GM12892 (cell line): ENCODE results near the gene LEMD1.

Experiments used
- DNase-seq: peaks from one replicate; pipeline ENCODE4 v3.0.0; 2011; ENCODE audit not compliant: insufficient read length
- FAIRE-seq: peaks from 2 replicates; lab custom pipeline; 2011; peaks lifted over from hg19 to GRCh38; lab: Jason Lieb, UNC
- POLR2A ChIP-seq: IDR thresholded peaks from 2 replicates; pipeline ENCODE4 v1.6.1; 2011; ENCODE audit warnings: low read depth, low read length, control low read depth
- POLR2AphosphoS5 ChIP-seq: IDR thresholded peaks from 2 replicates; pipeline ENCODE4 v1.6.1; 2011; ENCODE audit warnings: low read depth, low read length, control low read depth
- TAF1 ChIP-seq: IDR thresholded peaks from 2 replicates; pipeline ENCODE4 v1.6.1; 2011; ENCODE audit warnings: low read depth, mild to moderate bottlenecking, control low read depth, low read length, borderline replicate concordance

LEMD1 gene

DNA sequence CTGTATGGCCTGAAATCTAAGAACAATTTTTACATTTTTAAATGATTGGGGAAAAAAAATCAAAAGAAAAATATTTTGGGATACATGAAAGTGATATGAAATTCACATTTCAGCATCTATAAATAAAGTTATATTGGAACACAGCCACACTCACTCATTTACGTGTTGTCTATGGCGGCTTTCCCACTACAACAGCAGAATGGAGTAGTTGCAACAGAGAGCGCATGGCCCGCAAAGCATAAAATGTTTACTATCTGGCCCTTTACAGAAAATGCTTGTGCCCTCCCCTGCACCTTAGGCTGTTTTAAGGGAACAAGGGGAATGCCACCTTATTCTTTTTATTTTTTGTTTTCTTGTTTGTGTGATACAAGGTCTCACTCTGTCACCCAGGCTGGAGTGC, 68.7 kb downstream of the LEMD1 start:
- DNase-seq = no peak
- TF ChIP-seq POLR2A (no peak), POLR2AphosphoS5 (no peak), TAF1 (no peak)
- FAIRE-seq = no peak

DNA sequence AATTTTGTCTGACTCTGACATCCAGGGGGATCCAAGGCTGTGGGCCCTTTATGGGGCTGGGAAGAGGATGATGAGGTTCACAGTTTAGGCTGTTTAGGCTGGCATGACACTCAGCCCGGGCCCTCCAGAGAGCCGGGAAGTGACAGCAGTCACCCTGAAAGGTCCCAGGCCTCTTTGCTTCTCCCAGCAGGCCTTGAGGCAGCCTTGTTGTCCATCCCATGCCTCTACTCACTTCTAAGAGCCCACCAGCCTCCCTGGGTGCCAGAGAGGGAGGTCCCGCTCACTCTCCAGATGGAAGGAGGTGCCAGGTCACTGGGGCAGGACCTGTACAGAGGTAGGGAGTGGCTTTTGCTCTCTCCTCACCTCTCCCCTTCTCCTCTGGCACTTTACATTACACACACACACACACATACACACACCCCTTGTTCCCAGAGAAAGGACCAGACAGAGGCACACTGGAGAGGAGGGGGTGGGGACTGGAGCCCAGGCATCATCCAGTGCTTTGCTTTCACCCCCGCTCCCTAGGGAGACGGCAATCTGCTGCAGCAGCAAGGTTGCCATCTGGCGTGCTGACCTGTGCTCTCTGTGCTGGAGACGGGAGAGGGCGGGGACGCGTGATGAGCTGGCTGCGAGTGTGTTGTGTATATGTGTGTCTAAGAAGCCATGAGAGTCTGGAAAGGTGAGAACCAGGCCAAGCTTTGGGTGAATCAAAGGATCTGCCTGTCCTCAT, 69.7 kb downstream of the LEMD1 start:
- no peak for FAIRE-seq
- TF ChIP-seq TAF1 = no peak
- TF ChIP-seq POLR2AphosphoS5 = no peak
- no peak for TF ChIP-seq POLR2A
- no peak for DNase-seq

DNA sequence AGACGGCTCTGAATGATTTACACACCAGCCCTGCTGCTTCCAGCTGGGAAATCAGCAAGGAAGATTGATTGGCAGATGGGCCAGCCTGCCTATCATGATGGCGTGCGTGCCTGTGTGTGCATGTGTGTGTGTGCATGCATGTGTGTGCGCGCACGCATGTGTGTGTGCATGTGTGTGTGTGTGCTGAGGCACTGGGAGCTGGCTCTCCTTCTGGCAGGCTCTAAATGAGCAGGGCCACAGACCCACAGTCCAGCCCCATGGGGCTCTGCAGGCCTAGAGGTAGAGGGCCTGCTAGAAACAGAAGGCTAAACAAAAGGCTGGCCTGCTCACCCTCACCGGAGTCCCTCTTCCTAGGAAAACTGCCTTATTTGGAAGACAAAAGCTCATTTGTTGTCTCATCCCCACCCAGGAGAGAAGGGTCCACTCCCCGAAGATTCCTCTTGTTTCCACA, 71.1 kb downstream of the LEMD1 start:
- TF ChIP-seq TAF1 (no peak), POLR2A (no peak), POLR2AphosphoS5 (no peak)
- FAIRE-seq = no peak
- DNase-seq = no peak

DNA sequence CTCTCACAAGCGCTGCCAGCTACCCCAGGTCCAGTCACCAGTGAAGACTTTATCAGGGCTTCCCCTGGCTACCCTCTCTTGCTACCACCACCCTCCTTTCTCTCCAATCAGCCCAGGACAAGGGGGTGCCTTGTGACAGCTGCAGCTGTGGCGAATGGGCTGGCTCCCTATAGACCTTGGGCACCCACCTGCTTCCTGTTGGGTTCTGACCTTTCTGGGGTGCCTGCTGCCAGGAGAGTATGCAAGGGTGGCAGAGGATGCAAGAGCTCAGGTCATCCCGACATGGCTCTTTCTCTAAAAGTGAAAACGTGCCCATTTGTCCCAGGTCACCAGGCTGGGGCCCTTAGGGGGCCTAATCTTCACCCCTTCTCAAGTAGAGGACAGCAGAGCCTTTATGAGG, 71.7 kb downstream of the LEMD1 start:
- FAIRE-seq (no peak), DNase-seq (no peak)
- TF ChIP-seq TAF1 (no peak), POLR2AphosphoS5 (no peak), POLR2A (no peak)

DNA sequence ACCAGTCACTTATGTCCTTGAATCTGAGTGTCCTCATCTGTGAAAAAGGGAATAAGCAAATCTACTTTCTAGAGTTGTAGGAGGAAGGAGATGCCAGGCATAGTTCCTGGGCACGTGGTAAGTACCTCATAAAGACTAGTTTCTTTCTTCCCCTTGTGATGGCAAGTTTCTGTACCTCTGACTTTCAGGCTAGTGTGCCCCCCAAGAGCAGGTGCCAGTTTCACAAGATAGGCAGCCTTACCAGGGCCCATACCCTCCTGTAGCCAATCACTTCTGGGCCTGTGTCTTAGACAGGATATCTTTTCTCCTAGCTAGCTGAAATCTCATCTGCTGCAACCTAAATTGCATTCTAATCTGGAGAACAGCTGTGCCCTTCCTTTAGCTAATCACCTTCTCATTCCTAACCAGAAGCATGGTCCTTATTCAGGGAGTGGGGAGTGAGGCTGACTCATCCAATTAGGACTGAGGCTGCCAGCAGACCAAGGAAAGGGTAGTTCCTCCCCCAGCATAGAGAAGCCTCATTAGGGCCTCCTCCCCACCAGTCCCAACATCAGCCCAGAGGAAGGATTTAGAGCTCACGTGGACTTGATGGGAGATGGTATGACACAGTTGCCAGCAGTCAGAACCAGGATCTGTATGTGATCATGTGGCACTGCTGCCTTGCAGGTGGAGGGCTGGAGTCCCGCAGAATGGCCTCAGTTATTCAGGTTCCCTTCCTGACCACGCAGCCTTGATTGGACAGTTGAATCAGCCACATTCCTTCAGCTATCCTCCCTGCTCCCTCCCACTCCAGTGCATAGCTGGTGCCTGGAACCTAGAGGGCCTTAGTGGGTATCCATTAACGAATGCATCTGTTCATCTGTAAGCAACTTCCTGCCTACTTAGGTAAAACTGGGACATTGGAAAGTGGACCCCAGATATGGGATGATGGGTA, 73.0 kb downstream of the LEMD1 start:
- DNase-seq = no peak
- TF ChIP-seq TAF1 = no peak
- TF ChIP-seq POLR2A = no peak
- TF ChIP-seq POLR2AphosphoS5 = no peak
- FAIRE-seq = no peak

DNA sequence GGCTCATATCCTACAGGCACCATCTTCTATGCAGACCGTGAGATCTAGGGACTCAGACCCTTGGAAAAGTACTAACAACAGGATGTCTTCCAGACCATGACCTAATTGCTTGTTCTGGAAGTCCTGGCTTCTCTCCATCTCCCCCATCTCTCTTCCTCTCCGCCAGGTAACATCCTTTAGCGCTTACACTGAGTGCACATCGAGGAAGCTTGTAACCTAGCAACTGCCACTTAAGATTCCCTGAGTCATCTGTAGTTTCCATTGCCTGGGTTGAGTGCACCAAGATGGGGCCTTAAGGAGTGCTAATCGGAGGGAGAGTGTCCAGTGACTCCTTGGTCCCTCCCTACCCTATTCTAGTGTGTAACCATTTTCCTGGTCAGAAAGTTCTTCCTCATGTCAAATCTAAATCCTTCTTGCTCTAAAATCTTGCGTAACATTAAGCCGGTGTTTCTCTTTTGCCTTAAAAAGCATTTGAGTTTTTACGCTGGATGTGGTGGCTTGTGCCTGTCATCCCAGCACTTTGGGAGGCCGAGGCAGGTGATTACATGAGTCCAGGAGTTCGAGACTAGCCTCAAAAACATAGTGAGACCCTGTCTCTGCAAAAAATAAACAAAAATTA, 74.8 kb downstream of the LEMD1 start:
- DNase-seq (no peak), FAIRE-seq (no peak)
- TF ChIP-seq POLR2AphosphoS5 (no peak), POLR2A (no peak), TAF1 (no peak)

DNA sequence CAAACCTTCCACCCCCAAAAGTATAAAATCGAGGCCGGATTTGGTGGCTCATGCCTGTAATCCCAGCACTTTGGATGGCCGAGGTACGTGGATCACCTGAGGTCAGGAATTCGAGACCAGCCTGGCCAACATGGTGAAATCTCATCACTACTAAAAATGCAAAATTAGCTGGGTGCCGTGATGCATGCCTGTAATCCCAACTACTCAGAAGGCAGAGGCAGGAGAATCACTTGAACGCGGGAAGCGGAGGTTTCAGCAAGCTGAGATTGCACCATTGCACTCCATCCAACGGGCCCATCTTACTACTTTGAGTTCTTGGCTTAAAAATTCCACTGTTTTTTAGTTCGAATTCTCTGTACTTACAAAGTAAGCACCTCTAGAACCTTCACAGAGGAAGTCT, 76.1 kb downstream of the LEMD1 start:
- no peak for TF ChIP-seq POLR2A
- no peak for TF ChIP-seq POLR2AphosphoS5
- no peak for TF ChIP-seq TAF1
- no peak for FAIRE-seq
- DNase-seq = no peak

DNA sequence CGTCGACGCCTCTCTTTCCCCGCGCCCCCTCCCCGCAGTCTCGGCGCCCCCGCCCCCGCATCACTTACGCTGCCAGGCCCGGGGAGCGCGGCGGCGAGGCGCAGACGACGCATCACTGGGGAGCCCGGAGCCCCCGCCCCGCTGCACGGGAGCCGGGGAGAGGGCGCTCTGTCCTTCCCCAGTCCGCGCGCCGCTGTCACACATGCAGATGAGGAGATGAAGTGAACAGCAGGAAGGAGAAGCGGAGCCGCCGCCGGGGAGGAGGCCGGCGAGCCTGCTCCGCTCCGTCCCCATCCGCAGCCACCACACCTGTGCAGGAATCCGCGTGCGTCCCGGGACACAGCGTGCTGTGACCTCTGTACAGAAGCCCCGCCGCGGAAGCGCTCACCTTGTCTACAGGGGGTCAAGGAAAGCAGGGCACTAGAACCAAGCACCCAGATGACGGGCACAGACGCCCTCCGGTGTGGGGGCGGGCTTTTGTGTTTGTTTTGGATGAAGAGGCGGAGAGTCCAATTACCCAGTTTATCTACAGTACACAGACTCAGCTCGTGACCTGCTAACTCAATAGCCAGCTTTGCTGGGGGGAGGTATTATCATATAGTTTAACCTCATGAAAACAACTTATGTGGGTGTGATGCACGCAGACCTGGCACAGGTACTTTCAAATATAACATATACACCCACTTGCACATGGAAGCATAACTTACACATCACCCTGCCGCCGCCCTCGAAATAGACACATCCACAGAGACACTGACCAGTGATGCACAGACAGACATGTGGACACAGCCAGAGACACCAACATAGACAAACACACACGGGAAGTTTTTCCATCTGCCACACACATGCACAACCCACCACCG, 77.6 kb downstream of the LEMD1 start:
- DNase-seq = no peak
- FAIRE-seq = no peak
- TF ChIP-seq TAF1 = no peak
- TF ChIP-seq POLR2AphosphoS5 = no peak
- no peak for TF ChIP-seq POLR2A

DNA sequence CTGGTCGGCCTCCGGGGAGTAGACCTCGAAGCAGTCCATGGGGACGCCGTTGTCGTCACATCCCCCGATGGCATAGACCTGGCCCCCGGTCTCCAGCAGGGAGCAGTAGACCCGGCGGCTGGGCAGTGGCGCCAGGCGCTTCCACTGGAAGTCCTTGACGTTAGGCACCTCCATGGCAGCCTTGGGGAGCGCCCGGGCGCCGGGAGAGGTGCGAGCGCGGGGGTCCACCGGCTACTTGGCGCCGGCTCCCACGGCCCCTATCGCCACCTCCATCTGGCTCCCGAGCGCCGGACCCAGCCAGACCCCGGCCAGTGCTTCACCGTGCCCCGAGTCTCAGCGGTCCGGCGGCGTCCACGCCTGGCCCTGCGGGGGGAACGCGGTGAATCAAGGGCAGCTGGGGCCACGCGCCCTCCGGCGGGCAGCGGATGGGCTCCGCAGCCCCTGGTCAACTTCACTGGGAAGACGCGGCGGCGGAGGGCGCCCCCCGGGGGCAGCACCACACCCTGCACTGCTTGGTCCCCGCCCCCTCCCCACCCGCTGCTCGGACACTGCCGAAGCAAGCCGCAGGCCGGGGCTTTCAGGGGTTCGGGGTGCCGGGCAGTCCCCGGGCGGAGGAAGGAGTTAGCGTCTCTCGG, 78.3 kb downstream of the LEMD1 start:
- DNase-seq (no peak), FAIRE-seq (no peak)
- TF ChIP-seq POLR2A (no peak), TAF1 (no peak), POLR2AphosphoS5 (no peak)

DNA sequence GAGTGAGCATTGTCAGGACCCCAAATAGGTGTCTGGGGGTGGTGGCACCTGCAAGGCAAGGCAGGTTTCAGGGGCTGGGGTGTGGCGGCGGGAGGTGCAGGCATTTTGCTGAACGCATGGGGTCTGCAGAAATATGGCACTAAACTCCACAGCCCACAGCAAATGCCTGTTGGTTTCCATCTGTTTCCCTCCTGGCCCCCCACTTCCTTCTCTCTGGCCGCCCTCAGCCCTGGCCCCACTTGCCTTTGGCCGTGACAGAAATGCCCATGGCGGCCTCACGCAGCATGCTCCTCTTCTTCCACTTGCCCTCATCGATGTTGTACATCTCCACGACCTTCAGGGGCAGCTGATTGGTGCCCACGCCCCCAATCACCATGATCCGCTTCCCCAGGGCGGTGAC, 78.9 kb downstream of the LEMD1 start:
- DNase-seq = no peak
- TF ChIP-seq POLR2A (no peak), POLR2AphosphoS5 (no peak), TAF1 (no peak)
- no peak for FAIRE-seq

DNA sequence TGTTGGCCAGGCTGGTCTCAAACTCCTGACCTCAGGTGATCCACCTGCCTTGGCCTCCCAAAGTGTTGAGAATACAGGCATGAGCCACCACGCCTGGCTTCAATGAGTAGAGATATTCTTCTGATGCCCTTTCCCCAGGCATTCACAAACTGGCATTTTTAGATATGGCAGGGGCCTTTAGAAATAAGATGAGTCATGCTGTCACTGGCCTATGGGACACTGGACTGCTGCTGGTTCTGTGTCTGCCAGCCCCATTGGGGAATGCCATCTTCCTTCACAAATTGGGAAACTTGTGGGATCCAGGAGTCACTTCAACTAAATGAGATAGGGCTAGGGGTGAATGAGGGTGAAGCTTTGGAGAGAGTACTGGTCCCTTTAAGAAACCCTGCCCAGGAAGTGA, 81.2 kb downstream of the LEMD1 start:
- FAIRE-seq = no peak
- TF ChIP-seq TAF1 (no peak), POLR2AphosphoS5 (no peak), POLR2A (no peak)
- DNase-seq = no peak
